Mucosa of descending colon (tissue), 3 donors: ENCODE measurements around the gene KCNAB2. TPM values are rescaled to one million over a fixed set of nuclear protein-coding genes. Genes with fewer than 3 reads are reported as not detected.

Experiments used
- ATAC-seq: fragments of 200-7000 bp; cut with Tn5 transposase; one replicate; pipeline ENCODE4 v1.9.1; 2020; ENCODE audit warnings: mild to moderate bottlenecking, moderate library complexity
- DNase-seq, 3 donors: peaks; one replicate each; pipeline ENCODE4 v3.0.0-alpha.2; 2020
- H3K36me3 ChIP-seq: fragments of 200-600 bp; one replicate; pipeline ENCODE4 v1.8.0; 2021; ENCODE audit warnings: low read depth, mild to moderate bottlenecking
- H3K4me1 ChIP-seq: fragments of 200-600 bp; one replicate; pipeline ENCODE4 v1.8.0; 2021; ENCODE audit warnings: low read depth, mild to moderate bottlenecking
- H3K4me3 ChIP-seq: fragments of 200-600 bp; one replicate; pipeline ENCODE4 v1.8.0; 2021; ENCODE audit warnings: mild to moderate bottlenecking
- H3K9me3 ChIP-seq: fragments of 200-600 bp; one replicate; pipeline ENCODE4 v1.8.0; 2021; ENCODE audit warnings: mild to moderate bottlenecking
- CTCF ChIP-seq: fragments of 200-600 bp; IDR thresholded peaks from one replicate; pipeline ENCODE4 v1.8.0; 2022; ENCODE audit warnings: antibody characterized with exemption, mild to moderate bottlenecking
- intact Hi-C, 2 donors: fragments of 100-400 bp; cut with DNase I in 1 of 2; cut with micrococcal nuclease in 1 of 2; formaldehyde crosslinking; loops; one replicate each; pipeline versions ENCODE4 v1.11.0 to v1.11.1; 2022; cut with DNase I, micrococcal nuclease
- long read RNA-seq, 2 donors: library from polyadenylated mRNA; unstranded; transcript quantifications; one replicate each; pipeline ENCODE4 v2.0.0, GENCODE V29; 2019 to 2021
- total RNA-seq, 3 donors: library from RNA; stranded (reverse); fragmentation: NEBNext Ultra II Directional in 2 of 3; extraction: Animal tissue kit (Norgen Biotek cat#: 25700) in 2 of 3; gene quantifications; one replicate each; pipeline versions ENCODE4 v1.2.1 to v1.2.4, GENCODE V29; 2021 to 2023
- donor health status: DM: no; HTN: no; CAD: no; lungs with moderate emphysema.
- donor health status: DM: no; HTN: no; CAD: no.
- donor health status: DM: no; HTN: yes; CAD: no.

Gene KCNAB2
- 10 to 100 TPM in 2 of 3 donors, 1 to 10 TPM in 1; 6.9 to 15.7 (median 11.8) TPM for total RNA-seq
- long read RNA-seq, donor 1, full-length matches to known transcripts, result 11 of 23 reads
- long read RNA-seq, donor 1, partial matches to known transcripts, result 7 of 23 reads
- long read RNA-seq, donor 1, other reads (novel, unspliced or antisense), result 5 of 23 reads
- long read RNA-seq, donor 2, full-length matches to known transcripts, result 1 of 5 reads
- long read RNA-seq, donor 2, partial matches to known transcripts, result 3 of 5 reads
- long read RNA-seq, donor 2, other reads (novel, unspliced or antisense), result 1 of 5 reads

GRCh38 chr1:6045561-6045960 is at the start of gene KCNAB2:
TSS of gene KCNAB2 (plus strand) at chr1:6045888. CDS start at chr1:6051537, 5,649 bp downstream.
- intact Hi-C loops, result no loop called here
- Histone ChIP-seq H3K4me1 (no peaks in the 10 kb centered on the region), H3K36me3 (no peaks in the 10 kb centered on the region), H3K9me3 (no peaks in the 10 kb centered on the region), H3K4me3 (no peak within 1 kb of the TSS)
- no peak for ATAC-seq
- no peak for DNase-seq
- TF ChIP-seq CTCF, result no peak

GRCh38 chr1:5996641-5997270 is 48.9 kb upstream of the KCNAB2 start:
- ATAC-seq, result no peak
- Histone ChIP-seq H3K4me1 (no peaks in the 10 kb centered on the region), H3K4me3 (no peak overlapping the region), H3K9me3 (no peaks in the 10 kb centered on the region), H3K36me3 (no peaks in the 10 kb centered on the region)
- DNase-seq, result peak in 1 of 3 donors; percentile 25
- TF ChIP-seq CTCF, result no peak
- intact Hi-C loops, result no loop called here

GRCh38 chr1:5997316-5997715 is 48.4 kb upstream of the KCNAB2 start:
- Histone ChIP-seq H3K4me3 (no peak overlapping the region), H3K36me3 (no peaks in the 10 kb centered on the region), H3K4me1 (no peaks in the 10 kb centered on the region), H3K9me3 (no peaks in the 10 kb centered on the region)
- intact Hi-C loops, result no loop called here
- no peak for ATAC-seq
- no peak for TF ChIP-seq CTCF
- peak in 1 of 3 donors; percentile 13 for DNase-seq

DNA sequence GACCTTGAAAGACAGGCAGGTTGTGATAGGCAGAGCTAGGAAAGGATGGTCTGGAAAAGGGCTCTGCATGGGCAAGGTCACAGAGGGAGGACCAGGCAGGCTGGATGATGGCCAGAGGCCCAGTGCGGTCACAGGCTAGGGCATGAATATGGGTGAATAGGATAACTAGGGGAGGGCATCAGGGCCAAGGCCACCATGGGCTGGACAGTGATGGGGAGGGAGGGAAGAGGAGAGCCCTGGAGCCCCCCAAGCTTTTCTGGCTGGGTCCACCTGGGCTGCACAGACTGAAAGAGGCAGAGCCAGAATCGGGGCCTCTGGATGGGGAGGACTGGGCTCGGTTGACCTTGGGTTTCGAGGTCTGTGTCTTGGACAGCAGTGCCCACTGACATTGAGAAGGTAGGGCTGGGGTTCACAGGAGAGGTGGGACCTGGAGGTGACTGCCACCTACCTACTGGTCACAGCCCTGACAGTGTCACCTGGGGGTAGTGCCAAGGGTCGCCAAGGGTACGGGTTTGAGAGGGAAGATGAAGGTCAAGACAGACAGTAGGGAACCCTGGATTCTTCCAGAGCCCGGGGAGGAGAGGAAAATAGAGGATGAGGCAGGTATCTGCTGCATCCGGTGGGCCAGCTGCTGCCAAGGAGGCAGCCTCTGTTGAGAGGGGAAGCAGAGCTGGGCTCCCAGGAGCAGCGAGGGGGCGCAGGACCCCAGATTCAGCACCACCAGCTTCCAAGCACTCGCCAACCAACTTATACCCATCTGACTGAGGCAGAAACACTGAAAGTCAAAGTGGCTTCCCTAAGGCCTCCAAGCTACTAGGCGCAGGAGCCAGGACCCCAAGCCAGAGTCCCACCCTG is 47.4 kb upstream of the KCNAB2 start:
- no peak for TF ChIP-seq CTCF
- DNase-seq, result peak in 2 of 3 donors; percentile 6 to 35
- ATAC-seq, result no peak
- H3K9me3 ChIP-seq, result no peaks in the 10 kb centered on the region
- H3K36me3 ChIP-seq, result no peaks in the 10 kb centered on the region
- intact Hi-C loops, result no loop called here
- no peak overlapping the region for H3K4me3 ChIP-seq
- H3K4me1 ChIP-seq, result no peaks in the 10 kb centered on the region

- DNase-seq (peak in 2 of 3 donors; percentile 7 to 34), ATAC-seq (no peak)
- Histone ChIP-seq H3K36me3 (no peaks in the 10 kb centered on the region), H3K9me3 (no peaks in the 10 kb centered on the region), H3K4me1 (no peaks in the 10 kb centered on the region), H3K4me3 (no peak overlapping the region)
- intact Hi-C loops, result no loop called here
- TF ChIP-seq CTCF, result no peak
Measured at GRCh38 chr1:5998906-5999301, 46.8 kb upstream of the KCNAB2 start.
